Measurements from ENCODE around the gene OR5K4. TPM values are rescaled to one million over a fixed set of nuclear protein-coding genes. Genes with fewer than 3 reads are reported as not detected.

OR5K4 gene
- total and polyA plus RNA-seq, 4 donors: not detected

GRCh38 chr3:98404010-98404409 lies 50.4 kb downstream of the OR5K4 start:
- Histone ChIP-seq H3K9ac (ENCODE audit: low read depth in 1 of 2, low read length in 2 of 2) (no peak overlapping the region), H3K9me3 (ENCODE audit: control insufficient read depth in 4 of 4, low read length in 3 of 4) (peaks cover 0 to 22% (median 2%) of the 10 kb centered on the region in 4 donors), H3K36me3 (ENCODE audit: control insufficient read depth in 4 of 4, insufficient read depth in 3 of 4, low read depth in 1 of 4, low read length in 3 of 4) (no peaks in the 10 kb centered on the region), H3K4me1 (ENCODE audit: control insufficient read depth in 4 of 4, insufficient read depth in 4 of 4, low read length in 3 of 4) (no peaks in the 10 kb centered on the region), H3K4me3 (ENCODE audit: low read depth in 1 of 3, low read length in 3 of 3) (no peak overlapping the region), H3K27me3 (ENCODE audit: control insufficient read depth in 4 of 4, insufficient read depth in 4 of 4, low read length in 3 of 4) (no peaks in the 10 kb centered on the region), H3K27ac (ENCODE audit: low read depth in 1 of 2, low read length in 2 of 2) (no peak overlapping the region)
- no peak for TF ChIP-seq ATF3 (IDR thresholded peaks at IDR 0.05)
- TF ChIP-seq, protein P1, sequence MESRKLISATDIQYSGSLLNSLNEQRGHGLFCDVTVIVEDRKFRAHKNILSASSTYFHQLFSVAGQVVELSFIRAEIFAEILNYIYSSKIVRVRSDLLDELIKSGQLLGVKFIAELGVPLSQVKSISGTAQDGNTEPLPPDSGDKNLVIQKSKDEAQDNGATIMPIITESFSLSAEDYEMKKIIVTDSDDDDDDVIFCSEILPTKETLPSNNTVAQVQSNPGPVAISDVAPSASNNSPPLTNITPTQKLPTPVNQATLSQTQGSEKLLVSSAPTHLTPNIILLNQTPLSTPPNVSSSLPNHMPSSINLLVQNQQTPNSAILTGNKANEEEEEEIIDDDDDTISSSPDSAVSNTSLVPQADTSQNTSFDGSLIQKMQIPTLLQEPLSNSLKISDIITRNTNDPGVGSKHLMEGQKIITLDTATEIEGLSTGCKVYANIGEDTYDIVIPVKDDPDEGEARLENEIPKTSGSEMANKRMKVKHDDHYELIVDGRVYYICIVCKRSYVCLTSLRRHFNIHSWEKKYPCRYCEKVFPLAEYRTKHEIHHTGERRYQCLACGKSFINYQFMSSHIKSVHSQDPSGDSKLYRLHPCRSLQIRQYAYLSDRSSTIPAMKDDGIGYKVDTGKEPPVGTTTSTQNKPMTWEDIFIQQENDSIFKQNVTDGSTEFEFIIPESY (IDR thresholded peaks at IDR 0.05): no peak
- TF ChIP-seq HNF4A (conservative IDR thresholded peaks at IDR 0.05): no peak
- TF ChIP-seq YY1 (IDR thresholded peaks at IDR 0.05): no peak
- TF ChIP-seq EGR1 (IDR thresholded peaks at IDR 0.05; ENCODE audit: low read depth in 2 of 2): no peak
- DNase-seq (ENCODE audit: low spot score): no peak

Other genes with a start within 250 kb of the OR5K4 start
- not detected for gene OR5H1, start 223.1 kb upstream of the OR5K4 start, total RNA-seq
- not detected for gene OR5H1, start 223.1 kb upstream of the OR5K4 start, polyA plus RNA-seq
- not detected for gene OR5H14, start 206.4 kb upstream of the OR5K4 start, total RNA-seq
- not detected for gene OR5H14, start 206.4 kb upstream of the OR5K4 start, polyA plus RNA-seq
- gene OR5H15, start 187.2 kb upstream of the OR5K4 start, total RNA-seq: not detected
- not detected for gene OR5H15, start 187.2 kb upstream of the OR5K4 start, polyA plus RNA-seq
- gene OR5H6, start 89.6 kb upstream of the OR5K4 start, total RNA-seq: not detected
- not detected for gene OR5H6, start 89.6 kb upstream of the OR5K4 start, polyA plus RNA-seq
- under 1 TPM in 1 of 2 donors, not detected in 1; 0.09 TPM for gene OR5H2, start 71.3 kb upstream of the OR5K4 start, total RNA-seq
- not detected for gene OR5H2, start 71.3 kb upstream of the OR5K4 start, polyA plus RNA-seq
- gene OR5K3, start 36.8 kb downstream of the OR5K4 start, total RNA-seq: not detected
- gene OR5K3, start 36.8 kb downstream of the OR5K4 start, polyA plus RNA-seq: not detected
- not detected for gene OR5K1, start 109.3 kb downstream of the OR5K4 start, total RNA-seq
- gene OR5K1, start 109.3 kb downstream of the OR5K4 start, polyA plus RNA-seq: not detected
- not detected for gene OR5K2, start 143.8 kb downstream of the OR5K4 start, total RNA-seq
- not detected for gene OR5K2, start 143.8 kb downstream of the OR5K4 start, polyA plus RNA-seq
- gene CLDND1, start 169.0 kb downstream of the OR5K4 start, total RNA-seq: 10 to 100 TPM; 42.6 to 55.5 TPM
- 10 to 100 TPM; 21.8 to 31.5 TPM for gene CLDND1, start 169.0 kb downstream of the OR5K4 start, polyA plus RNA-seq
- under 1 TPM in 1 of 2 donors, not detected in 1; 0.08 TPM for gene GPR15, start 178.1 kb downstream of the OR5K4 start, total RNA-seq
- gene GPR15, start 178.1 kb downstream of the OR5K4 start, polyA plus RNA-seq: under 1 TPM in 1 of 2 donors, not detected in 1; 0.10 TPM
- gene CPOX, start 239.8 kb downstream of the OR5K4 start, total RNA-seq: 100 to 1,000 TPM in 1 of 2 donors, 10 to 100 TPM in 1; 18.2 to 280 TPM
- gene CPOX, start 239.8 kb downstream of the OR5K4 start, polyA plus RNA-seq: 10 to 100 TPM in 1 of 2 donors, 1 to 10 TPM in 1; 8.8 to 14.3 TPM

Data from liver (tissue), 9 donors.